HepG2 (cell line): Measurements from ENCODE around the gene SMOC1. TPM values are rescaled to one million over a fixed set of nuclear protein-coding genes. Genes with fewer than 3 reads are reported as not detected.

Experiments
- ATAC-seq: fragments of 200-7000 bp; cut with Tn5 transposase; 3 replicates; pipeline ENCODE4 v1.9.1; 2020; ENCODE audit warnings: mild to moderate bottlenecking, moderate library complexity
- BruUV-seq: library from RNA; stranded (reverse); fragments of 400-500 nt; replicated peaks from 2 replicates; lab custom pipeline; 2021; lab: Mats Ljungman, UMichigan
- CTCF ChIA-PET: fragments of 300-600 bp; formaldehyde crosslinking; extraction: SDS; loops from one replicate; lab custom pipeline; 2021; ENCODE audit warnings: low total read pairs, inconsistent platforms, low intra/inter-chr PET ratio; lab: Yijun Ruan, JAX
- POLR2A ChIA-PET: fragments of 350-600 bp; sonication (Branson Sonifier 250); formaldehyde crosslinking; loops from one replicate; lab custom pipeline; 2020; ENCODE audit warnings: antibody characterized with exemption, inconsistent platforms; lab: Yijun Ruan, JAX
- DNase-seq: peaks from one replicate; pipeline ENCODE4 v3.0.0-alpha.2; 2015; ENCODE audit warnings: low spot score
- FAIRE-seq: peaks from 3 replicates; lab custom pipeline; 2011; peaks lifted over from hg19 to GRCh38; lab: Jason Lieb, UNC
- H2AFZ ChIP-seq: one replicate; pipeline ENCODE4 v1.6.1; 2011; ENCODE audit warnings: low read length, inconsistent platforms
- H3K27ac ChIP-seq: fragments of 300-600 bp; 3 replicates; pipeline ENCODE4 v1.8.0; 2011; ENCODE audit warnings: mixed run types, mild to moderate bottlenecking, mixed read lengths, low read length, inconsistent platforms; ENCODE audit not compliant: insufficient read depth; ENCODE audit errors: extremely low read length
- H3K27me3 ChIP-seq, 2 experiments: fragments of 200-600 bp in 1 of 2; 2 replicates in 1 of 2; 3 replicates in 1 of 2; pipeline versions ENCODE4 v1.6.0 to v1.8.0; 2011; ENCODE audit warnings: low read length in 2 of 2, mild to moderate bottlenecking in 2 of 2, moderate library complexity in 2 of 2, inconsistent platforms in 1 of 2; ENCODE audit not compliant: insufficient read depth in 2 of 2, control insufficient read depth in 1 of 2
- H3K36me3 ChIP-seq, 2 experiments: fragments of 200-600 bp in 1 of 2; replicated peaks in 1 of 2; 2 replicates in 1 of 2; 3 replicates in 1 of 2; pipeline versions ENCODE4 v1.5.1 to v1.8.0; 2011; ENCODE audit warnings: low read length in 2 of 2, inconsistent platforms in 1 of 2; ENCODE audit not compliant: insufficient read depth in 2 of 2, control insufficient read depth in 1 of 2
- H3K4me1 ChIP-seq: 2 replicates; pipeline ENCODE4 v1.5.1; 2012; ENCODE audit warnings: low read length, inconsistent platforms; ENCODE audit not compliant: insufficient read depth
- H3K4me2 ChIP-seq: 2 replicates; pipeline ENCODE4 v1.6.0; 2011; ENCODE audit warnings: low read depth, low read length, inconsistent platforms
- H3K4me3 ChIP-seq, 3 experiments: fragments of 200-600 bp in 1 of 3; sonication (generic), shearing (Covaris generic) in 1 of 3; replicated peaks in 1 of 3; 2 replicates each; pipeline ENCODE4 v1.5.1; 2011 to 2016; ENCODE audit warnings: low read length in 3 of 3, inconsistent platforms in 2 of 3, low read depth in 2 of 3, mild to moderate bottlenecking in 2 of 3, control low read depth in 1 of 3, mixed read lengths in 1 of 3; ENCODE audit not compliant: insufficient read depth in 1 of 3
- H3K79me2 ChIP-seq: one replicate; pipeline ENCODE4 v1.6.1; 2011; ENCODE audit warnings: low read length, inconsistent platforms; ENCODE audit not compliant: insufficient read depth
- H3K9ac ChIP-seq: 2 replicates; pipeline ENCODE4 v1.6.0; 2011; ENCODE audit warnings: mild to moderate bottlenecking, low read depth, low read length, inconsistent platforms; ENCODE audit not compliant: insufficient read depth
- H3K9me3 ChIP-seq: 2 replicates; pipeline ENCODE4 v1.5.1; 2012; ENCODE audit warnings: mild to moderate bottlenecking, low read length
- H4K20me1 ChIP-seq: 2 replicates; pipeline ENCODE4 v1.6.0; 2011; ENCODE audit warnings: inconsistent platforms, mild to moderate bottlenecking, low read length, moderate library complexity; ENCODE audit not compliant: insufficient read depth
- GPN1 ChIP-seq: sonication (generic); formaldehyde crosslinking; IDR thresholded peaks from 2 replicates; pipeline ENCODE4 v1.5.1; 2020; ENCODE audit warnings: missing genetic modification reagents, borderline replicate concordance
- ISX ChIP-seq: sonication (generic); formaldehyde crosslinking; conservative IDR thresholded peaks from 2 replicates; pipeline ENCODE4 v1.5.0; 2020; ENCODE audit warnings: missing genetic modification reagents
- PAX8 ChIP-seq: sonication (generic); formaldehyde crosslinking; IDR thresholded peaks from 2 replicates; pipeline ENCODE4 v1.8.0; 2022; ENCODE audit warnings: mild to moderate bottlenecking, missing genetic modification reagents, borderline replicate concordance
- RARA ChIP-seq: IDR thresholded peaks from 2 replicates; pipeline ENCODE4 v1.6.1; 2016; ENCODE audit warnings: missing genetic modification reagents, missing compliant biosample characterization
- RBAK ChIP-seq: sonication (generic); formaldehyde crosslinking; IDR thresholded peaks from 2 replicates; pipeline ENCODE4 v1.5.1; 2020; ENCODE audit warnings: mild to moderate bottlenecking, missing genetic modification reagents
- SP5 ChIP-seq: IDR thresholded peaks from 2 replicates; pipeline ENCODE4 v1.6.1; 2016; ENCODE audit warnings: low read depth, borderline replicate concordance
- ZNF232 ChIP-seq: sonication (generic); formaldehyde crosslinking; IDR thresholded peaks from 2 replicates; pipeline ENCODE4 v1.4.0; 2020; ENCODE audit warnings: missing genetic modification reagents, borderline replicate concordance
- ZNF792 ChIP-seq: IDR thresholded peaks from 2 replicates; pipeline ENCODE4 v1.6.1; 2016
- ZSCAN30 ChIP-seq: sonication (generic); formaldehyde crosslinking; IDR thresholded peaks from 2 replicates; pipeline ENCODE4 v1.5.0; 2020; ENCODE audit warnings: mild to moderate bottlenecking, missing genetic modification reagents
- WGBS: methylation state at CpG from one replicate; pipeline ENCODE4 v1.1.6; 2017; ENCODE audit warnings: low lambda C conversion rate; 5-methylcytosine and 5-hydroxymethylcytosine counted together
- in situ Hi-C: cut with HindIII; loops from 2 replicates; pipeline ENCODE4 v1.10.0; 2017; ENCODE audit warnings: low pct_unique_long_range_greater_than_20kb; ENCODE audit not compliant: extremely low pct_ligation_motif_present
- intact Hi-C: fragments of 100-400 bp; cut with micrococcal nuclease; formaldehyde crosslinking; loops from one replicate; pipeline ENCODE4 v1.10.0; 2022; ENCODE audit not compliant: unreplicated experiment
- polyA plus RNA-seq, 8 experiments: library from polyadenylated mRNA; depleted of rRNA in 3 of 8; stranded (reverse) in 7 of 8; unstranded in 1 of 8; fragments of >200 nt; fragmentation: Illumina TruSeq in 4 of 8; extraction: Trizol in 4 of 8; gene quantifications; 2 replicates each; pipeline versions ENCODE4 v1.2.1 to v1.2.3, GENCODE V29; 2011 to 2016; ENCODE audit warnings: low read depth in 4 of 8, missing spikeins in 1 of 8, mixed read lengths in 1 of 8; ENCODE audit not compliant: insufficient read depth in 1 of 8
- total RNA-seq, 5 experiments: library from RNA; depleted of rRNA; stranded (reverse); fragments of >200 nt; fragmentation: Illumina TruSeq; extraction: Trizol; gene quantifications; 2 replicates each; pipeline ENCODE4 v1.2.3, GENCODE V29; 2016; ENCODE audit warnings: low read depth in 1 of 5
- TF ChIP-seq, protein P1 (sequence below): sonication (generic); formaldehyde crosslinking; IDR thresholded peaks from one replicate; pipeline ENCODE4 v1.5.1; 2020; ENCODE audit warnings: mild to moderate bottlenecking, missing genetic modification reagents; ENCODE audit errors: not compliant biosample characterization

SMOC1 gene
- total and polyA plus RNA-seq, 2 of the 13 experiments (the other 11 are each of a cell fraction or from before 2014, with no cell fraction given), result 17.8 to 35.6 TPM

DNA sequence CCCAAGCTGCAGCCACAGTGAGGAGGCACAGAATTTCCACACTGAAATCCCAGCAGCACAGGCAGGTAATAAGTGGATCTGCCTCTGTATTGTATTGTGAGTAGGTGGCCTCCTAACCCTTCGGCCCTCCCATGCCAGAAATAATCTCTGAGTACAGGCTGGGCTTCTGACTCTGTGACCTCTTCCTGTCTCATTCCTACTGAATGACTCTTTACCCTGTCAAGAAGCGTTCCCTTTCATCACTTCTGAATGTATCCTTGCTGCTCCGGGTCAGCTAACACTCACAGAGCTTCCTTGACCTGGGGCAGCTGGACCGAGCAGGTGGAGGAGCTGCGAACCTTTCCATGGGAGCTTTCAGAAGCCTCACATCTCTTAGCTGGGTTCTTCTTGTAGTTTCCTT, 190.0 kb downstream of the SMOC1 start:
- 18% methylated on average over 5 of the region's 5 CpGs for WGBS
- no peak for FAIRE-seq
- TF ChIP-seq RARA (CRISPR knock-in tag), result 0 out of 2 replicates have a peak, but pooled peaks have one; percentile 13
- TF ChIP-seq ZSCAN30 (CRISPR knock-in tag), result no peak
- no peak for TF ChIP-seq PAX8 (CRISPR knock-in tag)
- no peak for TF ChIP-seq SP5

DNA sequence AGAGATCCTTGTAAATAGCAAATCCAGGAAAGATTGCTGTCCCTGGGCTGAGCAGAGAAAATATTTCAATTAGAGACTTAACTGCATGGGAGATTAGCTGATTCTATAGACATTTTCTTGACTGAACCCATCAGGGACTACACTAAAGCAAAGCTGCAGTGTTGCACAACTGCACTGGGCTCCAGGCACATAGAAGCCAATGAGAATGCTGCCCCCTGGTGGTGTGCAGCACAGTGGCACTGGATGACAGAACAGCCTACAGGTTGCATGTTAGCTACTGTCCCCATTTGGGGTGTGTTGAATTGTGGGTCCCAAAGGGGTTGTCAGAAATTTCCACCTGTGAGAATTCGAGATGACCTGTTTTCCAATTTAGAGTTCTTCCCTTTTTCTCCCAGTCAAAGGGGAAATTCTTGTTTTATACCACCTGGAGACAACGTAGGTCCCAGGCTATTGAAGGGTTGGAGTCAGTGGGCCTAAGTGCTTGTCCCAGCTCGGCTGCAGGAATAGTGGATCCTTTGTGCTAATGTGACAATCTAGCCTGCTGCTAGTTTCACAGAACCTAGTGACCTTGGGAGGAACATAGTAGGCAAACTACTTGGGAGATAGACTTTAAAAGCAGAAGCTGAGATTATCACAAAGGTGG, 194.8 kb downstream of the SMOC1 start:
- Histone ChIP-seq H3K4me2 (no peak overlapping the region), H3K79me2 (no peaks in the 10 kb centered on the region), H4K20me1 (no peaks in the 10 kb centered on the region), H3K27me3 (no peaks in the 10 kb centered on the region), H3K4me3 (no peak overlapping the region), H3K9ac (no peak overlapping the region), H2AFZ (no peak overlapping the region), H3K36me3 (no peaks in the 10 kb centered on the region; a peak in 1 of 5 replicates), H3K4me1 (peaks cover 30% of the 10 kb centered on the region), H3K27ac (no peak overlapping the region), H3K9me3 (no peaks in the 10 kb centered on the region)
- POLR2A ChIA-PET, result interaction anchor here (0.7 to 2.7 kb wide), 2 partner anchors 28 to 224 kb away, joined by 4 to 44 read pairs; no protein-coding TSS in a partner anchor
- in situ Hi-C loops (no loop called here), intact Hi-C loops (loop anchor here (1.0 kb wide), 1 partner anchor 28 kb away; no protein-coding TSS in a partner anchor)
- peak; percentile 100 for ATAC-seq
- peak; percentile 87 for DNase-seq
- BruUV-seq, result no TSS peak
- FAIRE-seq, result peak; percentile 81
- 30% methylated on average over 3 of the region's 3 CpGs for WGBS
- CTCF ChIA-PET, result interaction anchor here (1.0 to 4.1 kb wide), 3 partner anchors 28 to 255 kb away, joined by 5 to 75 read pairs (median 8); no protein-coding TSS in a partner anchor
- no peak for TF ChIP-seq RBAK
- TF ChIP-seq, protein P1, sequence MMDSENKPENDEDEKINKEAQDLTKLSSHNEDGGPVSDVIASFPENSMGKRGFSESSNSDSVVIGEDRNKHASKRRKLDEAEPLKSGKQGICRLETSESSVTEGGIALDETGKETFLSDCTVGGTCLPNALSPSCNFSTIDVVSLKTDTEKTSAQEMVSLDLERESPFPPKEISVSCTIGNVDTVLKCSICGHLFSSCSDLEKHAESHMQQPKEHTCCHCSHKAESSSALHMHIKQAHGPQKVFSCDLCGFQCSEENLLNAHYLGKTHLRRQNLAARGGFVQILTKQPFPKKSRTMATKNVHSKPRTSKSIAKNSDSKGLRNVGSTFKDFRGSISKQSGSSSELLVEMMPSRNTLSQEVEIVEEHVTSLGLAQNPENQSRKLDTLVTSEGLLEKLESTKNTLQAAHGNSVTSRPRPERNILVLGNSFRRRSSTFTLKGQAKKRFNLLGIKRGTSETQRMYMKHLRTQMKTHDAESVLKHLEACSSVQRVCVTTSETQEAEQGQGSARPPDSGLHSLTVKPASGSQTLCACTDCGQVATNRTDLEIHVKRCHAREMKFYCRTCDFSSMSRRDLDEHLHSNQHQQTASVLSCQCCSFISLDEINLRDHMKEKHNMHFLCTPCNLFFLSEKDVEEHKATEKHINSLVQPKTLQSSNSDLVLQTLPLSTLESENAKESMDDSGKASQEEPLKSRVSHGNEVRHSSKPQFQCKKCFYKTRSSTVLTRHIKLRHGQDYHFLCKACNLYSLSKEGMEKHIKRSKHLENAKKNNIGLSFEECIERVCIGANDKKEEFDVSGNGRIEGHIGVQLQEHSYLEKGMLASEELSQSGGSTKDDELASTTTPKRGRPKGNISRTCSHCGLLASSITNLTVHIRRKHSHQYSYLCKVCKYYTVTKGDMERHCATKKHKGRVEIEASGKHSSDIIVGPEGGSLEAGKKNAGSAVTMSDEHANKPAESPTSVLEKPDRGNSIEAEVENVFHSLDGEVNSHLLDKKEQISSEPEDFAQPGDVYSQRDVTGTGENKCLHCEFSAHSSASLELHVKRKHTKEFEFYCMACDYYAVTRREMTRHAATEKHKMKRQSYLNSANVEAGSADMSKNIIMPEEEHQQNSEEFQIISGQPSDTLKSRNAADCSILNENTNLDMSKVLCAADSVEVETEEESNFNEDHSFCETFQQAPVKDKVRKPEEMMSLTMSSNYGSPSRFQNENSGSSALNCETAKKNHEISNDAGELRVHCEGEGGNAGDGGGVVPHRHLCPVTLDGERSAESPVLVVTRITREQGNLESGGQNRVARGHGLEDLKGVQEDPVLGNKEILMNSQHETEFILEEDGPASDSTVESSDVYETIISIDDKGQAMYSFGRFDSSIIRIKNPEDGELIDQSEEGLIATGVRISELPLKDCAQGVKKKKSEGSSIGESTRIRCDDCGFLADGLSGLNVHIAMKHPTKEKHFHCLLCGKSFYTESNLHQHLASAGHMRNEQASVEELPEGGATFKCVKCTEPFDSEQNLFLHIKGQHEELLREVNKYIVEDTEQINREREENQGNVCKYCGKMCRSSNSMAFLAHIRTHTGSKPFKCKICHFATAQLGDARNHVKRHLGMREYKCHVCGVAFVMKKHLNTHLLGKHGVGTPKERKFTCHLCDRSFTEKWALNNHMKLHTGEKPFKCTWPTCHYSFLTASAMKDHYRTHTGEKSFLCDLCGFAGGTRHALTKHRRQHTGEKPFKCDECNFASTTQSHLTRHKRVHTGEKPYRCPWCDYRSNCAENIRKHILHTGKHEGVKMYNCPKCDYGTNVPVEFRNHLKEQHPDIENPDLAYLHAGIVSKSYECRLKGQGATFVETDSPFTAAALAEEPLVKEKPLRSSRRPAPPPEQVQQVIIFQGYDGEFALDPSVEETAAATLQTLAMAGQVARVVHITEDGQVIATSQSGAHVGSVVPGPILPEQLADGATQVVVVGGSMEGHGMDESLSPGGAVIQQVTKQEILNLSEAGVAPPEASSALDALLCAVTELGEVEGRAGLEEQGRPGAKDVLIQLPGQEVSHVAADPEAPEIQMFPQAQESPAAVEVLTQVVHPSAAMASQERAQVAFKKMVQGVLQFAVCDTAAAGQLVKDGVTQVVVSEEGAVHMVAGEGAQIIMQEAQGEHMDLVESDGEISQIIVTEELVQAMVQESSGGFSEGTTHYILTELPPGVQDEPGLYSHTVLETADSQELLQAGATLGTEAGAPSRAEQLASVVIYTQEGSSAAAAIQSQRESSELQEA (CRISPR knock-in tag), result no peak
- TF ChIP-seq ISX (CRISPR knock-in tag), result no peak
- TF ChIP-seq GPN1 (CRISPR knock-in tag), result no peak
- no peak for TF ChIP-seq ZNF232 (CRISPR knock-in tag)
- TF ChIP-seq ZNF792, result 0 out of 2 replicates have a peak, but pooled peaks have one; percentile 37

More for the DNA sequence above, 190.0 kb downstream of the SMOC1 start:
- no peak overlapping the region for H2AFZ ChIP-seq
- peaks cover 19% of the 10 kb centered on the region for H3K4me1 ChIP-seq
- CTCF ChIA-PET, result no interaction called here
- H3K36me3 ChIP-seq, result no peaks in the 10 kb centered on the region; a peak in 1 of 5 replicates
- no peaks in the 10 kb centered on the region; a peak in 1 of 5 replicates for H3K27me3 ChIP-seq
- H3K79me2 ChIP-seq, result no peaks in the 10 kb centered on the region
- no TSS peak for BruUV-seq
- H4K20me1 ChIP-seq, result no peaks in the 10 kb centered on the region
- no peak overlapping the region for H3K9ac ChIP-seq
- H3K27ac ChIP-seq, result no peak overlapping the region
- no peaks in the 10 kb centered on the region for H3K9me3 ChIP-seq
- POLR2A ChIA-PET, result interaction anchor here (1.4 kb wide), 1 partner anchor 21 kb away, joined by 6 read pairs; no protein-coding TSS in a partner anchor
- in situ Hi-C loops, result no loop called here
- intact Hi-C loops, result no loop called here
- ATAC-seq (no peak), DNase-seq (peak; percentile 50)
- no peak overlapping the region for H3K4me2 ChIP-seq
- no peak overlapping the region for H3K4me3 ChIP-seq
